Stimulated activated naive CD8-positive, alpha-beta T cell treated with anti-CD3 and anti-CD28 coated beads, Interleukin-15, Interleukin-2, amounts not matched to agents 100 U/mL and 50 U/mL, for 24 hours (primary cell): ENCODE data around the gene FAR2.
A peak's percentile ranks its signal among the peaks of the same experiment; 100 is the strongest.
"Not testable (repeated sequence)": the region's sequence is repeated elsewhere in the genome, so short reads cannot be mapped to it uniquely, and the experiment has no call there.

ENCODE experiments used
- ATAC-seq: fragments of 150-1000 bp; cut with Tn5 transposase; one replicate; pipeline ENCODE4 v1.10.0; 2021
- DNase-seq: peaks from one replicate; pipeline ENCODE4 v3.0.0; 2021

Gene FAR2

DNA sequence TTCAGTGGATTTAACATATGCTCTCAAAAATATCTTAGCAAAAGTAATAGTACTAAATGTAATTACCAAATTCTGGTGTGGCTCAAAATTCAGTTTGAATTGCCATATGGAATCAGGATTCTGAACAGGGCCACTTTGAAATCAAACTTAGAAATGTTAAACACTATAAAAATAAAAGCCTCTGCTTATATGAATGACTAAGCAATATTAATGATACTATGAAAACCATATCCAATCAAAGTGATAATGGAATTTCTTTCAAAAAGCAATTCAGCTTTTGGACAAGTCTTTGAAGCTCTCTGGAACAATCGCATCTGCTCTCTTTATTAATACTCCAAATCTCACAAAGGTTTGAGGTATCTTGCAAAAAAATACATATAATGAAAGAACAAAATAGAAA lies 180.3 kb downstream of the FAR2 start:
- DNase-seq (no peak), ATAC-seq (no peak)

DNA sequence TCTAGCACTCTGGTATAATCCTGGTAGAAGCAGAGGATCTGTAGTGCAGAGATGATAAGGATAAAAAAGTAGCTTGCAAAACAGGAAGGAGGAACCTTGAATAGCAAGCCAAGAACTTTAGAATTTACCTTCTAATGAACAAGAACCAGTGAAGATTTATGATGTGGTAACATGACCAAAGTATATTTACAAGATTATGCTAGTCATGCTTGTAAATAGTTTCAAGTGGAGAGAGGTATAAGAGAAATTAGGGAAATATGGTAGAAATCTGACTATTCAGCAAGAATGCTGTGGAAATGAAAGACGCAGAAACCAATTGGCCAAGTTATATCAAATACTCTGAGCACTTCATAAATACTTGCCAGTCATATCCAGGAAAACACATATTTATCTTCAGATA lies 184.1 kb downstream of the FAR2 start:
- DNase-seq (no peak), ATAC-seq (no peak)

DNA sequence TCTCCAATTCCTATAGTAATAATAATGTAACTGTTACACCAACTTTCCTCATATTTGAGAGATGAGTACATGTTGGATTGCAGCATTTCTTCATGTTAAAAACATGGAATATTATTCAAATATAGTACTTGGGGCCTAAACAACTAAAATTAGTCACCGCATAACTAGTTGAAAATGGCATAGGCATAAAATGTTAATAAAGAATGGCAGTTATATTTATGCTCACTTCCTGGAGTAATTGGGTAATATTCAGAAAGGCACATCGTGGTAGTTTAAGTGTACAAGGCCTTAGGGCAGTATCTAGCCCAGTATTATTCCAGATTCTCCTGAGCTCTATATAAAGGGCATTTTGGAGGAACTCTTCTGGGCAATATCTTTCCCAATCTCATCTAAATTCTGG lies 185.9 kb downstream of the FAR2 start:
- DNase-seq (no peak), ATAC-seq (no peak)

DNA sequence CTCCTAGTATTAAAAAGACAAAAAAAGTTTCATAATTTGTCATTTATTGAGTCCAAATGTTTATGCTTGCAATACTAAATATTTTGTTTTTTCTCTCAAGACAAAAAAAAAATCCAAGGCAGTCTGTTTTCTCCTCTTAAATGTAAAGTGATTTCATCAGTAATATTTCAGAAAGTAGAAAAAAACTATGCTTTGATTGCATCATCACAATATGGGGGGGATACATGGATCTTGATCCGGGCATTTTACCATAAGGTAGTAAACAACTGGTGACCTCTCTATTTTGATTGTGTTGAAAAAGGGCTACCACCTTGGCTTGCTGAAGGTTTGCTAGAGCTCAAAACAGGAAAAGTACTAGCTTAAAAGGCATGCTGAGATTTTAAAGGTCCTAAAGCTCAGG lies 188.2 kb downstream of the FAR2 start:
- ATAC-seq (no peak), DNase-seq (no peak)

DNA sequence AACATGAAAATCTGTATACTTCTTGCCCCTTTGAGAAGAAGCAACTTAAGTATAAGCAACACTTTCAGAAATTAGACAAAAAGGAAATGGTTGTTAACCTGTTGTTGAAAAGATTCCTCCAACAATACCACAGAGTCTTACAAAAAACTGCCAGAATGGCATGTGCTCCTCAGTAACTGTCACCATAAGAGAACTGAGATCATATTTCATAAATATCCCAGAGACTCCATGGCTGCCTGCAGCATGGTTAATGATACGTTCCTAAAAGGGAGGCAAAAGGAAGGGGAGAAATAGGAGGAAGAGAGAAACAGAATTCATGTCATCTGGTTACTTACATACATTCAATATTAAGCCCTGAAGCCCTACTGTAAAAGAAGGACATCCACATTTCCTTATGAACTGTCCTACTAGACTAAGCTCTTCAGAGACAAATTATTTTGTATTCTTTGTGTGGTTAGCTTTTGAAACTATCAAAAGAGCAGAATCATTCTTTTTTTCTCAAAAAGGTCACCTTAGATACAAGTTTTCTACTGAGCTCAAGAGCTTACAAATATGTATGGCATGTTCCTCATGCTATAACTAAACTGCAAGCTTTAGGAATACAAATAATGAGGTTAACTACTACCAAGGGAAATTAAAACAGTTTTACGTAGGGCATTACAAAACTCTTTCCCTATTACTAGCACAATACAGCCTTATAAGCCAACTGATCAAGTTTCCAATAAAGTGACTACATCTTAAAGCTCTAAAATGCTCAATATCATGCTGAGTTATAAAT lies 194.1 kb downstream of the FAR2 start:
- DNase-seq: no peak
- ATAC-seq: no peak

DNA sequence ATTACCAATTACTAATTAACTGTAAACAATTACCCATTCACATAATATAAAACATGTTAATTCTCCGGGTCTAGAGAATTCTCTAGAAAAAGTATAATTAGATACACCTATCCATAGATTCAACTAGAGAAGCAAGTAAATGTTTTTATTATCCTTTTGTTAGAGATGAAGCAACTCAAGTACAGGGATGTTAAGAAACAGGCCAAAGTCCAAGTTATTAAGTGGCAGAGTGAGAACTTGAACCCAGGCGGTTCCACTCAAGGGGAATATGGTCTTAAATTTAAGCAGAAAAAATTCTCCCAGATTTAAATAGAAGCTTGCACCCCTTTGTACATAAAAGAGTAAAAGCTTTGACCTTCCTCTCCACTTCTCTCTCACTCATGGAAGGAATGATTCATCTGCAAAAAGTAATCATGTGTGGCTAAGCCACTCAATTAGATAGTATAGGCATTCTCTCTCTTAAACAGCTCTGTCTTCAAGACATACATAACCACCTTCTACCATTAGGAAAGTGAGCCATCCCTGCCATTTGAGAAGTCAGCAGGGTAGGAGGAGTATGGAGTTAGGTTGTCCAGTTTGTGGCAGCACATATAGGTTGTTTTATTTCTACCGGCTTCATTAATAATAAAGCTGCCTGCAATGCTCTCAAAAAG lies 197.8 kb downstream of the FAR2 start:
- no peak for DNase-seq
- peak; percentile 99 for ATAC-seq

DNA sequence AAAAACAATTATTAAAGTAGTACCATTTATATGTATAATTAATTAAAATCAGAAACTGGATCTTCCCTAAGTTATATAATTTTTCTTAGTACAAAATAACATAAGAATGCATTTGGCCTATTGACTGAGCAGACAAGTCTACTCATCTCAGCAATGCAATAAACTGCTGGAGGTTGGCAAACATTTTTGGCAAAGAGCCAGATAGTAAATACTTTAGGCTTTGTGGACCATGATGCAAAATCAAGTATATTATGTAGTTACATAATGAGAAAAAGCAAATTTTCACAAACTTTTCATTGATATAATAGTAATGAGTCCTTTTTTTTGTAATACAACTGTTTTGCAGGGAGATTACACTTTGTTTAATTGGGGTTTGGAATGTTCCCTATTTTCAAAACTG lies 201.0 kb downstream of the FAR2 start:
- DNase-seq (no peak), ATAC-seq (no peak)

DNA sequence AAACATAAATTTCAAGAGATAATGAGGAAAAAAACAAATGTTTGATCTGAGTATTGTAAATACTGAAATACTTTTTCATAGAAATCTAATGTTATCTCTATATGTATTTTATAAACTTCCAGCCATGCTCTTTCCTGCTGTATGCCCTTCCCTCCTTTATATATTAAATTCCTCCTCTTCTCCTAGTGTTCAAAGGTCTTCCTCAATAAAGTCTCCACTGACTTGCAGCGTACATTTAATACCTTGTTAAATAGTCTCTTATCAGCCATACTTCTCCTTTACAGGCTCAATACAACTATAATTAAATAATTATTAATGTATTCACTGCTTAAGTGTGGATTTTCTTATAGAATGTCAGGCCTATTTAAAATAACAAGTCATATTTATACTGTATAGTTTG lies 205.9 kb downstream of the FAR2 start:
- ATAC-seq (no peak), DNase-seq (no peak)

DNA sequence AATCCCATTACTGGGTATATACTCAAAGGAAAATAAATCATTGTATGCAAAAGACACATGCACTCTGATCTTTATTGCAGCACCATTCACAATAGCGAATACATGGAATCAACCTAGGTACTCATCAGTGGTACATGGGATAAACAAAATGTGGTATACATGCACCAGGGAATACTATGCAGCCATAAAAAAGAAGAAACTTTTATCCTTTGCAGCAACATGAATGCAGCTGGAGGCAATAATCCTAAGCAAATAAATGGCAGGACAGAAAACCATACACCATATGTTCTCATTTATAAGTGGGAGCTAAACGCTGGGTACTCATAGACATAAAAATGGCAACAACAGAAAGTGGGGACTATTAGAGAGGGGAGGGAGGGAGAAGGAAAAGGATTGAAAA lies 216.0 kb downstream of the FAR2 start:
- ATAC-seq (no peak), DNase-seq (no peak)

DNA sequence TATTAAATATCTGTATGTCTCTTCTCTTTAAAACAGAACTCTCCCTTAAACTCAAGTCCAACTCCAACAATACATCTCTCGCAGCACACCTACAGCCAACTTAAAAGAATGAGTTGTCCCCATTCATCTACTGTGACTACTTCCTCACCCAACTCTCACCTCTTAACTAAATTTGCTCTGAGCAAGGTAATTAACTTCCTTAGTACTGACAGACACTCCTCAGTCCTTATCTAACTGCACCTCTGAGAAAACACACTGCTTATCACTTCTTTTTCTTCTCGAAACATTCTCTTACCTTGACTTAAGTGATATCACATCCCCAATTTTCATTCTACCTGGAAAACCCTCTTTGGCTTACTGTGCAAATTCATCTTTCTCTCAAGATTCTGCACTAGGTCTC lies 224.9 kb downstream of the FAR2 start:
- ATAC-seq (no peak), DNase-seq (no peak)

DNA sequence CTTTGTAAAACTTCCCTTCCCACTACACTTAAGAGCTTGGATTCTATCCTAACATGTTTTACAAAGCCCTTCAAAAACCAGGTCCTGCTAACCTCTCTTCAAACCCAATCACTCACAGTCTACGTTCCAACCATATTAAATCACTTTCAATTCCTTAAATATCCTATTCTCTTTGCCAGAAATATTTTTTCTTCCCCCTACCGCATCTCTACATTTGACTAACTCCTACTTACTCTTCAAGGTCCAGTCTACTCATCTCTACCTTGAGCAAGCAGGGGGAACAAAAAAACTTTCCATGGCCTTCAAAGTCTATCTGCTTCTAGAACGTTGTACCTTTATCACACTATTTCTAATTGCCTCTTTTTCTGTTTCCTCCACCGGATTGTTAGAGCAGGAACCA lies 225.8 kb downstream of the FAR2 start:
- DNase-seq: no peak
- no peak for ATAC-seq

DNA sequence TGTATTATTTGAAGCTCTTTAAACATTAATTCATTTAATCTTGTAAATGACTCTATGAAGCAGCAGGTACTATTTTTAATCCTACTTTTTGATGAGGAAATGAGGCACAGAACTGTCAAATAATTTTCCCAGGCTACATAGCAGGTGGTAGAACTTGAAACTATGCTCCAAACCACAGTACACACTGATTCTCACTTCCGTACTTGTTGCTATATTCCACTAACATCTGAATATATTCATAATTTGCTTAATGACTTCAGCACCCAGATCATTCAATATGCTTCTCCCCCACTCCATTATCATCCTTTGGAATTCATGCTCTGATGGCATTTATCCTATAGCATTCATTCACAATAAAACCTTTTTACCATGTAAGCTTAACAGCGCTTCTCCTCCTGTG lies 227.0 kb downstream of the FAR2 start:
- DNase-seq (no peak), ATAC-seq (no peak)

DNA sequence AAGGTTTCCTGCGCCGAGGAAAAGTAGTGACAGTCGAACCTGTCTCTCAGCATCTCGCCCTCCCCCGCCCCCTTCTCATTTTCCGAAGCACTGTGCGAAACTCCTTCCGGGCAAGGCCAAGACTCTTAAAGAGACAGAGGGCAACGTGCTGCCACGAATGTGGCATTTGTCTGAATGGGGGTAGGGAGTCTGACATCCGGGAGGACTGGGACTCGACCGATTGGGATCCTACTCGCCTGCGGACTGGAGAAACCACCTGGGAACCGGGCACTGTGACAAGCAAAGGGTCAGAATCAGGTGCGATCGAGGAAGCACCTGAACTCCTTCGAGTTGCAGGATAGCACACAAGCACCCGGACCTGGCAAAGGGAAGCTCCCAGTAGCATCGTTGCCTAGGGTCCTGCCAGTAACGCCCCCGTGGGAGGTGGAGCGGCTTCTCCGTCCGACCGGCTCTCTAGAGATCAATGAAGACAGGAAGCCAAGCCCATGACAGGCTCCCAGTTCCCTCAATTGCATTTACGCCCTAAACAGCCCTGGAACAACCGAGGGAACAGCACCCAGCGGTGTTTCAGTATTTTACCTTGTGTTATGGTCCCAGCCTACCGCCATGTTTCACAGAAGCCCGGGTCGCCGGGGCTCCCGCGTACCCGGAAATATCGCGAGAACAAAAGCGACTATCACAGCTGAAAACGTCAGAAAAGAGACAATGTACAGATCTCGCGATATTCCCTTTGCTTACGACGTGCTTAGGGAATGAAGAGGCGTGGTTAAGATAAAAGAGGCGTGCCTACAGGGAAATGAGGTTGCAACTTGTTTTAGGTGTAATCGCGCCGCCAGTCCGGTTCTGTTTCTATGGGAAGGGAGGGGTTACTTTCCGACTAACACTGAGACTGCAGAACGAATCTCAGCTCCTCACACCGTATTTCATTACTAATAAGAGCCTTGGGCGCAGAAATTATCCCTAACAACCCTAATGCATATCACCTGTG lies 231.8 kb downstream of the FAR2 start, which contains the start of gene ERGIC2:
ERGIC2 (minus strand) TSS at position 637 of the 988 bp plus-strand sequence. CDS start 9,539 bp downstream, outside the sequence.
- DNase-seq (peak; percentile 84), ATAC-seq (peak; percentile 94)

DNA sequence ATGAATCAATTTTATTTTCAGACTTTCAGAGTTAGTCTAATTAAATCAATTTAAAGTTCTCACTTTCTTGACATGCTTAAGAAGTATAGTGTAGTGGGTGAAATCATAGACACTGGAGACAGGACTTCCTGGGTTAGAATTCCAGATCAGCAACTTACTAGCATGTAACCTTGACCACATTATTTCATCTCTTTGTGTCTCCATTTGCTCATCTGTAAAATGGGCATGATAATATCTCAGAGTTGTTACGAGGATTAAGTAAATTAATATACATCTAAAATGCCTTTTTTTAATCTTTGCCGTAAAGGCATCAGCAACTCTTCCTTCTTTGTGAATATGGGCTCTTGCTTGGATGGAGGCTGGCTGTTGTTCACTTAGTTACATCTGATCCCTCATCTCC lies 233.2 kb downstream of the FAR2 start:
- DNase-seq (no peak), ATAC-seq (no peak)

DNA sequence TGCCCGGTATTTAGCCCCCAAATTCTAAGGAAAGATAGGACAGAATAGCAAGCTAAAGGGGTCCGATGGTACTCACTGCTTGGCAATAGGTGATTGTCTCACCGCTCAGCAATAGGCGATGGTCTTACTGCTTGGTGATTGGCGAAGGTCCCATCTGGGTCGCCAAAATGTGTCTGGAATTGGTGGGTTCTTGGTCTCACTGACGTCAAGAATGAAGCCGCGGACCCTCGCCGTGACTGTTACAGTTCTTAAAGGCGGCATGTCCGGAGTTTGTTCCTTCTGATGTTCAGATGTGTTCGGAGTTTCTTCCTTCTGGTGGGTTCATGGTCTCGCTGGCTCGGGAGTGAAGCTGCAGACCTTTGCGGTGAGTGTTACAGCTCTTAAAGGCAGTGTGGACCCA lies 236.1 kb downstream of the FAR2 start:
- not testable (repeated sequence) for DNase-seq, ATAC-seq
